Measurements from ENCODE around the gene DOCK1.

DOCK1 gene

DNA sequence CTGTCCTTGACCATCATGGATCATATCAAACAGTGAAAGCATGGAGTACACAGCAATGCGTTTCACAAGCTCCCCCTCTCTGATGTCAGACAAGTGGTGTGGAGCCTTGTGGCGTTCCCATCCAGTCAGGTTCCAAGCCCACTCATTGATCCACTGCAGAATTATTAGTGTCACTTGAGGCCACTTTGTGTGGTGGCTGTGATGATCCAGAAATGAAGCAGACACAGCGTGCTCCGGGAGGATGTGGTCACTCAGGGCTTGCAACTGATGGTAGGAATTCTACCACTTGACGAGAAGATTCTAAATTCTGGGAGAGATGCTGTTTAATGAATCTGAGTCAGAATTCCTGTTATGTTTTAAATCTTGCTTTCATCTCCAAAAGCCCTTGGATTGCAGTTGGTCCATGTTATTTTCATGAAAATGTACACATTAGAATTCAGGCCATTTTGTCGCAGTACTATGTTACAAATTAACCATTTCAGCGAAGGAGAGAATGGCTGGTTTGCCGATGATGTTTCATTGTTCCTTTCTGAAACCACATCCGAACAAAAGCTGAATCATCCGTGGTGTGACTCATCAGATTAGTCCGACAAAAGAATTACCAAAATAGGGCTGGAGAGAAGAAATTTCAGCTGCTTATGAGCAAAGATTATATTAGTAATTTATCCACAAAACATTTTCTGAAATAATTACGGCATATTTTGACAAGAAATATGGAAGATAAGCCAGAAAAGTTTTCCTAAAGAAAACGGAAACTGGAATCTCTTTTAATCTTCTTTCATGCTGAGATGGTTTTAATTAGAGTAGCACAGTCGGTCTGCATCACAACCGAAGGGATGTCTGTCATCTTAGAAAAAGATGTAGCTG is 243.1 kb downstream of the DOCK1 start:
- DNase-seq: peak in 1 of 2 donors; percentile 8

GRCh38 chr10:127148933-127149220 is 243.6 kb downstream of the DOCK1 start:
- no peak for DNase-seq

DNA sequence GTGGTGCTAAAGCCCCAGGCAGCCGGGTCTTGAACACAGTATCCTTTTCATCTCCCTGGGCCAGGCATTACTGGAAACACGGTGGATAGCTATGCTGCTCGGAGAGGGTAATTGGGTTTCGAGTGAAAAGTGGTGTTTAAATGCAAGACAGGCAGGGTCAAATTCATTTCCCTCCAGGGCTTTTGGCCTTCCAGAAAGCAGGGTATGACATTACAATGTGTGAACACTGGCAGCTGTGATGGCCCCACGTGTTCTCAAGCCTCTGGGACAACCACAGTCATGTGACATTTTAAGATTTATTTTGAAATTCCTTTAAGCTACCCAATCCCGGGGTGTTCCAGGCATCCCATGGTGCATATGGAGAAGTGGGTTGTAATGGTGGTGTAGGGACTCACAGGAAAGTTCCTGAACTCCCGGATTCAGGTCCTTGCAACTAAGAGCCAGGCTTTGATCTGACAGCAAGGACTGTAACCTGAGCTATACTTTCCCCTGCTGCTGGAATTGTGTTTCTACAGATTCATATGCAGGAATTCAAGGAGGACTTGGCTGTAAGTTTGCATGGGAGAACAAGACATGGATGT is 244.4 kb downstream of the DOCK1 start:
- DNase-seq: no peak

DNA sequence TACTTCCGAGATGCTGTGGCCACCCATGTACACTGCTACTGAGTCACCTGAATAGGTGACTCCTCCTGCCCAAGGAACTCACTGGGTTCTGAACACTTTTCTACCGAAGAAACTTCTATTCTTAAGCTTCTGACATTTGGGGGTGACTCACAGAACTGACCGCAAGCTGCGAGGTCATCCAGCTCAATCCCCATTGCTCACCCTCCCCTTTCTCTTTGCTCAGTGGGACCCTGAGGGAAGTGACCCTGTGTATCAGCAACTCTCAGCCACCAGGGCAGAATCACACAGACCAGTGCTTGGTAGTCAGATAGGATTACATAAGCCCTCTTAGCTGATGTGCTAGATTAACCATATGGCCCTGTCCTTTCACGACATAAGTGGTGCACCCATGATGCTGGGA is 244.9 kb downstream of the DOCK1 start:
- DNase-seq: no peak

DNA sequence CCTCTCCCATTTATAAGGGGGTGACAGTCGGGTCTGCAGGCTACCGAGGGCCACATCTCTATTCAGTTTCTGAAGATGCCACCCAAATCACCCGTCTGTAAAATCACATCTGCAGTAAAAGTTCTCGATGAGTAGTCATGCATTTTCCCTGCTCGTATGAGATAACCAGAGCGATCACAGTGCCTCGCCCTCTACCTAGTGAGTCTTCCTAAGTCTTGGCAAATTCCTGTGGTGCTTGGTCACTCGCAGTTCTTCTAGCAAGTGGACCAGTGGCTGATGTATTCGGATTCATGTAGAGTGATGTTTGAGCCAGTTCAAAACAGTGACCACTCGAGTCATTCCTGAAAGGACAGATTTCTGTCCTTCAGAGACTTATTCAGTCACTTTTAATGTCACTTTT is 246.3 kb downstream of the DOCK1 start:
- DNase-seq: no peak

DNA sequence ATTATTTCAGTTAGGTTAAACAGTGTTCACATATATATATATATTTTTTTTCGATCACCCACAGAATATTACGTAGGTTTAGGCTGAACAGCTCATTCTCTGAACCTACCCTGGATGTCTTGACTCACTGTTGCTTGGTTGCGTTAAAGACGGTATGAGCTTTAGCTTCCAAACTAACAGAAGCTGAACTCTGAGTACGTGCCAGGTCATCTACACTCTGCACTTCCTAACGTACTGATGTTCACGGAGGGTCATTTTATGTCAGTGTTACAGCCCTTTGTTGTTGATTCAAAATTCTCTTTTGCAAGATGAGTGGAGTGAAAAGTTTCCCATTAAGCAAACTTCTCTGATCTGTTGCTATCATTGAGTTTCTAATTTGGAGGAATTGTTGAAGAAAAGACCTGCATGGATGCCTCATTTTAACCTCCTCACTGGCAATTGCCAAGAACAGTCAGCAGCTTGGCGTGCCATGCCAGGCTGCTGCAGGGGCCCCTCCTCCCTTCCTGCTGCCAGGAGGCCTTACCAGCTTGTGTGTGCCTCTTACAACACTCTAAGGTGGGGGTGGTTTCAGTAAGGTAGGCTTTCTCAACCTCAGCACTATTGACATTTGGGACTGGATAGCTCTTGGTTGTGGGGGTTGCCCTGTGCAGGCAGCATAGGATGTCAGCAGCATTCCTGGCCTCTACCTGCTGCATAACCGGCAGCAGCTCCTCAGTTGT is 246.9 kb downstream of the DOCK1 start:
- DNase-seq: no peak

DNA sequence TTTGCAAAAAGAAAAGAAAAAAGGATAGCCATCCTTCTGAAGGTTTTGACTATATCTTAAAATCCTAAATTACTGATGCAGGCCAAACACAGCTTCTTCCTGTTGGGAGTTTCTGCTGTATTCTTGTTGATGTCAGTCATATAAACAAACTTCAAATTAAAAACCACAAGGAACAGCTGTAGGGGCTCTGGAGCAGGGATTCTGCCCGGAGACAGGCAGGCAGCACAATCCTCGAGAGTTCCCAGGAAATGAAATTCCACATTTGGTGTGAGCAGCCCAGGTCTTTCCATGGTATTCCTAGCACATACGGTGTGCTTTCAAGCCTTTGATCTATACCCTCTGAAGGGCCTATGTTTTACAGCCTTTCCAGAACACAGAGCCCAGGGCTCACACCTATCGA is 248.0 kb downstream of the DOCK1 start:
- DNase-seq: no peak

DNA sequence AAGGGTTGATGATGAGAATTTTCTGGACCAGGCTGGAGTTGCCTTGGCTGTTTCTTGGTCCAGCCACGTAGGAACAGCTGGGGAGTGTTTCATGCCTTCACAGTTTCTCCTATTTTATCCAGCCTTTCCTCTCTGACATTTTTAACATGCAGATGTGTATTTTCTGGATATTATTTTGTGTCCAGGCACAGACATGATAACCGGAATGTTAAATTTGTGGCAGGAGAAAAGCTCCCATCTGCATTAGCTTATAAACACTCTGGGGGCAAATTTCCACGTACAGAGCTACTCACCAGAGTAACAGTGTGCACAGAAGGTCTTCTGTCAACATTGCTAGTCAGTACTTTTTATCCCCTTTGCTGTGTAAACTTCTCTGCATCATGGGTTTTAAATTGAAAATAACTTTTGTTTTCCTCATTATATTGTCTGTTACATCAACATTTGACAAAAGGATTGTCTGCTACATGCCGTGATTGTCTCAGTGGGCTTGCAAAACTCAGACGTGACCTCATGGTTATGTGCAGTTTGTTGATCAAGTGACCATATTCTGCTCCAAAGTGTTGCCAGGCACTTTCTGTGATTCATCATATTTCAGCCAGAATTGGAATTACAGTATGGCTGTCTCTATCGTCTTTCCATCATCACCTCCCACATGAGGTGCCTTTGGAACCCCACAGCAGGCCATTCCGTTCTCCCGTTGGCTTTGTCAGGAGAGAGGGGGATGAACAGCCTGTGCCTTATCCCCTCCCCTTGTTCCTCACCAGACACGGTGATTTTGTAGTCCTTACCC is 249.8 kb downstream of the DOCK1 start:
- DNase-seq: no peak

DNA sequence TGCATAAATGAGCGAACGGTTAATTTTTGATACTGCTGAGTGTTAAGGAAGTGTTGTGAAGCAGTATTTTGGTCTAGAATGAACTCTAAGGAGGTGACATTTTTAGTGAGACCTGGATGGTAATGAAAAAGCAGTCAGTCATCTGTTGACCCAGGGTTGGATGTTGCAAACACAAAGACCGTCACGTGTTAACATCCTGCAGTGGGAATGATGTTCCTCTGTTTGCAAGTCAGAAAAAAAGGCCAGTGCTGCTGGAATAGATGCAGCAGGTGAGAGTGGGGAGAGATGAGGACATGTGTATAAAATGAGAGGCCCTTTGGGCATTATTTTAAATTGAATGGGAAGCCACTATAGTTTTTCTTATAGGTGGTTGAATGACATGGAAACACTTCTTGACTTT is 251.9 kb downstream of the DOCK1 start:
- no peak for DNase-seq

DNA sequence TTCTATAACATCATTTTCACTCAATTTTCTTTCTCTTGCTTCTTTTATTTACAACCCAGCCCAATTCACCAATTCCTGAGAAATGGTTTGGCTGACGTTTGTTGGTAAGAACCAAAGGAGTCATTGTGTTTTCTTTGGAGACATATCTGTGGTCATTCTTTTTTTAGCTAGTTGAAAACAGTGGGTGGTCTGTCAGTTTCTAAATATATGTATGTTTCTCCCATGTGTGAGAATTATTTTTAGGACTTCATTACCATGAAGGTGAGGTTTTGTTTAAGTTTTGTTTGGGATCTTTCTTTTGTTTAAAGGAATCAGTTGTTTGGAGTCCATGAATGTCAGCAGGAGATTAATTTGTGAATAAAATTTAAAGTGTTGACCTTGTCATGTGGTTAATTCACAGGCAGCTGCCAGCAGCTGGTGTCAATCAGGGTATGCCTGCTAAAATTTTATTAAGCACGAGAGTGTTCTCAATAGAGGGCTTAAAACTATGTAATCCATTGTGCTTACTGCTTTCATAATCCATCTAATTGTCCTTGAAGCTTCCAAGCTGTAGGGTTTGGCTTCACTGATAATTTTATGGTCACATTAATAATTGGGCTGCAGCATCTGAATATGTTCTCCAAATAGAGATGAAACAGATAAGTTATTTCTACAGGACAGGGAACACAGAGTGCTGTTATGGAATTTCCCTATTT is 252.4 kb downstream of the DOCK1 start:
- DNase-seq: no peak

- DNase-seq: no peak
These were observed 253.4 kb downstream of the DOCK1 start for GRCh38 chr10:127158662-127159061.

DNA sequence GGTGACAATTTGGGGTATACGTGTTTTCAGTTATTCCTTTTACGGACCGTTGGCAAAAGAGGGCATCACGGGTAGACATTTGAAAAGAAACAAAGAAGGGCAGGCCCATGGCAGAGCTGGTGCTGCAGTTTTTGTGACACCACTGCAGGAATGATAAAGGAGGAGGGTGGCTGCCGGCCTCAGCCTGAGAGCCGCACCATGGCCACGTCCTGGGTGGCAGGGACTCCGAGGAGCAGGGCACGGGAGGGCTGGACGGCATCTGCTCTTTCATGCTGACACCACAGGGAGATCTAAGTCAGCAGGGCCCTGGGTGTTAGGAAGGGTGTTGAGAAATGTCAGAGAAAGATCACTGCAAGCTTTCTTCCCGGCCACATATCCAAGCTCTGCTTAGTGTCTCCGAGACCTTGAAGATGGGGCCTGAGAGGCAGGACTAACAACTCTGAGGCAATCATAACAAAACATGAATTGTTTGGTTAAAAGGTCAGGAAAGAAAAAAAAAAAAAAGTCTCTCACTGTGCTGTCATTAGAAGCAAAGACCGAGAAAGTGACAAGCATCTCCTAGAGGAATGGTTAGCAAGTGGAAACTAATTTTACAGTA is 254.5 kb downstream of the DOCK1 start:
- DNase-seq: no peak

DNA sequence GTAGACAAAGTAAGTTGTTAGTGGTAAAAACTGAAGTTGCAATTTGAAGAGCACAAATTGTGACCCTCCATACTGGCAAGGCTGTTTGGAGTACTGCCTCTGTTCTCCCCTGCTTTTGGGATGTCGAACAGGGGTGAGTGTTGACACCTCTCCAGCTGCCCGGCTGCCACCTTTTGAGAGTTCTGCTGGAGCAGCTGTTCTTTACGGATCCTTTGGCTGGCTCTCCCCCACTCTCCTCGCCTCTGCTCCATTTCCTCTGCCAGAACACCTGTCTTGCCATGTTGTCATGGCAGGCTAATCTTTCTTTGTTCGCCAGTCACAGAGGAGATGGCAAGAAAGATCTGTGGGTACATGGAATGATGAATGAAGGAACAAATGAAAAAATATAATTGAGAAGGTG is 256.3 kb downstream of the DOCK1 start:
- DNase-seq: no peak

- DNase-seq: no peak
These were observed 257.6 kb downstream of the DOCK1 start for GRCh38 chr10:127162841-127163240.

DNA sequence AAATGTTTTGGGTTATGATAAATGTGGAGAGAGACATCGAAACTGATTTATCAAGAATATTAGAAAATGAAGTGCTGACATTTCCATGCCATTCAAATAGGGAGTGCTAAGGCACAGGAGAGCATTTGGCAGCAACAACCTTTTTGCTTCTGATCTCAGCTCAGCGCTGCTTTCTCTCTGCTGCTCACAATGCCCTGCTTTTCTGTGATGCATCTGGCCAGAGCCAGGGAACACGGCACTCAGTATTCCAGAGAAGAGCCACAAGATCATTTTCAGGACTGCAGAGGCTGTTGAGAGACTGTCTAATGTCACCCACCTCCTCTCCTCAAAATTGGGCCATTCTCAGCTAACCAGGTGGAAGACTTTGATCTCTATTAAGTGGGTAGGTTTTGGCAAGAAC is 263.0 kb downstream of the DOCK1 start:
- peak in 1 of 2 donors; percentile 56 for DNase-seq

DNA sequence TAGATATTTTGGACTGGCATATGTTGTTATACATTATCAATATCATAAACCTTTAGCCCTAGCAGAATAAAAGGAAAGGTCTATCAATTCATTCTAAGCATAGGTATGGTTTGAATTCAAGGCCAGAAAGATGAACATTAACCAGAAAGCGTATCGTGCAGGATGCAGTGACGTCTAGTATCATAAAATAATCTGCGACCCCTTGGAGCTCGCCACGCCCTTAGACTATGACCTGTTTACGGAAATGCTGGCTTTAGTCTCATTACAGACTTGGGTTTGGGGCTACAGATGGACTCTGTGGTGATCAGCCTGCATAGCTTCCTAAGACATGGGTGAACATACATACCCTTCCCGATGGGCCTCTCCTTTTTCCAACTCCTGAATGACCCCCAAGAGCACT is 269.6 kb downstream of the DOCK1 start:
- no peak for DNase-seq

GRCh38 chr10:127175357-127176110 is 270.3 kb downstream of the DOCK1 start:
- DNase-seq: no peak

DNA sequence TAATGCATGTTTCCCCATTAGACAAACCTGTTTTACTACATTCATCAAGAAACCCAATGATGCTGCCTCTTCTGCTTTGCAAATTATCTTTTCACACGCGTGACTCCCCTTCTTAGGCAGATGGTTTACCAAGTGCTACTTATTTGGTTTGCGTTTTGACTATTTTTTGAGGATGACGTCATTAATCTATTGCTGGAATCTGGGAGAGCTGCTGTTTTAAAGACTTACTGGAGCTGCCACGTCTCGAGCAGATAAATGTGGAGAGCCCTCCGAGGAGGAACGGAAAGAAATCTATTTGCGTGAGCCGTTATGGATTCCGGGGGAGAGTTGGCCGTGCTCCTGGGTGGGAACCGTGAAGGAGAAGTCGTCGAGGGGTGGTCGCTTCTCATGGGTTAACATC is 271.4 kb downstream of the DOCK1 start:
- DNase-seq: no peak

DNA sequence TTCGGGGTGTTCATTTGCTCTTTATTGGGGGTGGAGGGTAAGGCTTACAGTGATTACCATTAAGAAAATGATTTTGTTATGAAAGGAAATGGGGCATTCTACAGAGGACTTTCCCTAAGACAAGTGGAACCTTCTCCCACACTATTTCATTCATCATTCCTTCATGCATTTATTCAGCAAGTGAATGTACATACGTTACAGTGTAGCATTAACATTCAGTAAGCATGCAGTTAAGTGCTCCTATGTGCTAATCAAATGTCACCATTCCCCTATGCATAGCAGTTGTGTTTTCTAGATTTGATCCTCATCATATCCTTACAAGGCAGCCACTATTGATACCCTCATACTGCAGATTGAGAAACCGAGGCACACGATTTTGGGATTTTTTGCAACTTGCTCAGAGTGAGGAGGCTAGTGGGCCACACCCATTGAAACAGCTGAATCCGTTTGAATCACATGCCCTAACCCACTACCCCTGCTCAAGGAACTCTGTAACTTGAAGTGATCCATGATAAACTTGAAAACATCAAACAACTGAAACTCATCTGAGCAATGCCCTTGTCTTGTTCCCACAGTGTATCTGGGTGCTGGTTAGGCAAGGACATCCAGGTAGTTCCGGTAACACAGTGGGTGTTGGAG is 274.5 kb downstream of the DOCK1 start:
- DNase-seq: no peak

GRCh38 chr10:127182161-127182560 is 276.9 kb downstream of the DOCK1 start:
- DNase-seq: no peak

- DNase-seq: no peak
These were observed 279.4 kb downstream of the DOCK1 start for GRCh38 chr10:127184582-127184981.
